GM12873 (cell line): Measurements from ENCODE around the gene ATF6.

Experiments used
- CTCF ChIP-seq: IDR thresholded peaks from 2 replicates; pipeline ENCODE4 v1.5.1; 2012; ENCODE audit warnings: low read depth, mild to moderate bottlenecking, moderate library complexity, low read length, control low read depth; ENCODE audit not compliant: insufficient read depth; ENCODE audit errors: missing control alignments

Gene ATF6

GRCh38 chr1:161999301-162000052, 233.4 kb downstream of the ATF6 start:
- no peak for TF ChIP-seq CTCF

- TF ChIP-seq CTCF: no peak
Measured at GRCh38 chr1:162000053-162000420, 233.9 kb downstream of the ATF6 start.

- no peak for TF ChIP-seq CTCF
Measured at GRCh38 chr1:162003061-162003829, 237.1 kb downstream of the ATF6 start.

- no peak for TF ChIP-seq CTCF
Measured at GRCh38 chr1:162003830-162004215, 237.7 kb downstream of the ATF6 start.

GRCh38 chr1:162004441-162004950, 238.4 kb downstream of the ATF6 start:
- TF ChIP-seq CTCF: no peak

- TF ChIP-seq CTCF: no peak
Measured at GRCh38 chr1:162006081-162006480, 240.0 kb downstream of the ATF6 start.

- TF ChIP-seq CTCF: no peak
Measured at GRCh38 chr1:162007466-162007865, 241.3 kb downstream of the ATF6 start.
